ENCODE data around the gene NTRK2.

GRCh38 chr9:85046475-85046874 lies 376.9 kb downstream of the NTRK2 start:
- TF ChIP-seq CTCF (conservative IDR thresholded peaks at IDR 0.05) (no peak), EZH2 (IDR thresholded peaks at IDR 0.05; ENCODE audit: low read depth) (no peak)
